Tibial nerve (tissue), 4 donors: ENCODE measurements around the gene MATK. TPM values are rescaled to one million over a fixed set of nuclear protein-coding genes. Genes with fewer than 3 reads are reported as not detected.
A peak's percentile ranks its signal among the peaks of the same experiment; 100 is the strongest.

Experiments used
- DNase-seq, 2 donors: peaks; one replicate each; pipeline ENCODE4 v3.0.0-alpha.2; 2019; ENCODE audit warnings: low spot score in 2 of 2
- H3K27ac ChIP-seq, 4 donors: fragments of 200-600 bp; sonication (generic) in 3 of 4; one replicate each; pipeline ENCODE4 v1.5.1; 2017 to 2019; ENCODE audit warnings: mild to moderate bottlenecking in 1 of 4
- H3K27me3 ChIP-seq, 2 donors: fragments of 200-600 bp; sonication (generic) in 1 of 2; one replicate each; pipeline versions ENCODE4 v1.5.1 to v1.6.0; 2017 to 2019
- H3K36me3 ChIP-seq, 3 donors: fragments of 200-600 bp; sonication (generic); one replicate each; pipeline ENCODE4 v1.5.1; 2018 to 2019
- H3K4me1 ChIP-seq, 4 donors: fragments of 200-600 bp; sonication (generic) in 3 of 4; one replicate each; pipeline ENCODE4 v1.5.1; 2017 to 2019
- H3K4me3 ChIP-seq, 4 donors: fragments of 200-600 bp; sonication (generic) in 3 of 4; one replicate each; pipeline ENCODE4 v1.5.1; 2017 to 2019; ENCODE audit warnings: mild to moderate bottlenecking in 1 of 4, moderate library complexity in 1 of 4
- H3K9me3 ChIP-seq, 4 donors: fragments of 200-600 bp; sonication (generic) in 3 of 4; one replicate each; pipeline ENCODE4 v1.5.1; 2017 to 2019
- EP300 ChIP-seq, 2 donors: sonication (generic); formaldehyde crosslinking; IDR thresholded peaks; one replicate each; pipeline ENCODE4 v1.6.1; 2017; ENCODE audit warnings: antibody characterized with exemption in 2 of 2, mild to moderate bottlenecking in 1 of 2
- POLR2A ChIP-seq, 2 donors: fragments of 450-650 bp; IDR thresholded peaks; one replicate each; pipeline ENCODE4 v1.6.1; 2017; ENCODE audit warnings: antibody characterized with exemption in 2 of 2, mild to moderate bottlenecking in 2 of 2, moderate library complexity in 2 of 2
- WGBS, 2 donors: methylation state at CpG; one replicate each; pipeline ENCODE4 v1.1.5; 2018; 5-methylcytosine and 5-hydroxymethylcytosine counted together
- total RNA-seq, 4 donors: library from RNA; depleted of rRNA; stranded (reverse); fragments of >200 nt; gene quantifications; one replicate each; pipeline ENCODE4 v1.1.0, GENCODE V29; 2016
- TF ChIP-seq, protein P1 (sequence below), 5 experiments: fragments of 200-600 bp in 3 of 5; fragments of 450-650 bp in 2 of 5; sonication (generic) in 3 of 5; IDR thresholded peaks; one replicate each; pipeline ENCODE4 v1.5.1; 2016 to 2019; ENCODE audit warnings: antibody characterized with exemption in 5 of 5, mild to moderate bottlenecking in 3 of 5, moderate library complexity in 2 of 5

MATK gene
- total RNA-seq, 4 donors from 2014 or later = 0.78 to 2.9 (median 2.1) TPM

- H3K36me3 ChIP-seq = peaks cover 0 to 53% (median 14%) of the 10 kb centered on the region in 3 donors
- H3K27me3 ChIP-seq = no peaks in the 10 kb centered on the region
- WGBS, 2 donors = 3% methylated on average over 46 to 47 of the region's 47 CpGs
- DNase-seq = peak; percentile 96 to 97
- H3K4me1 ChIP-seq = peaks cover 0 to 43% (median 15%) of the 10 kb centered on the region in 4 donors
- no peaks in the 10 kb centered on the region for H3K9me3 ChIP-seq
- peak within 1 kb of the TSS; percentile 75 to 98 (median 90) for H3K4me3 ChIP-seq
- TF ChIP-seq POLR2A (IDR thresholded peaks at IDR 0.05) = peak; percentile 8 to 84
- TF ChIP-seq EP300 (IDR thresholded peaks at IDR 0.05) = peak; percentile 78 to 97
- TF ChIP-seq, protein P1, sequence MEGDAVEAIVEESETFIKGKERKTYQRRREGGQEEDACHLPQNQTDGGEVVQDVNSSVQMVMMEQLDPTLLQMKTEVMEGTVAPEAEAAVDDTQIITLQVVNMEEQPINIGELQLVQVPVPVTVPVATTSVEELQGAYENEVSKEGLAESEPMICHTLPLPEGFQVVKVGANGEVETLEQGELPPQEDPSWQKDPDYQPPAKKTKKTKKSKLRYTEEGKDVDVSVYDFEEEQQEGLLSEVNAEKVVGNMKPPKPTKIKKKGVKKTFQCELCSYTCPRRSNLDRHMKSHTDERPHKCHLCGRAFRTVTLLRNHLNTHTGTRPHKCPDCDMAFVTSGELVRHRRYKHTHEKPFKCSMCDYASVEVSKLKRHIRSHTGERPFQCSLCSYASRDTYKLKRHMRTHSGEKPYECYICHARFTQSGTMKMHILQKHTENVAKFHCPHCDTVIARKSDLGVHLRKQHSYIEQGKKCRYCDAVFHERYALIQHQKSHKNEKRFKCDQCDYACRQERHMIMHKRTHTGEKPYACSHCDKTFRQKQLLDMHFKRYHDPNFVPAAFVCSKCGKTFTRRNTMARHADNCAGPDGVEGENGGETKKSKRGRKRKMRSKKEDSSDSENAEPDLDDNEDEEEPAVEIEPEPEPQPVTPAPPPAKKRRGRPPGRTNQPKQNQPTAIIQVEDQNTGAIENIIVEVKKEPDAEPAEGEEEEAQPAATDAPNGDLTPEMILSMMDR (IDR thresholded peaks at IDR 0.05) = peak in 2 of 5 experiments; percentile 16 to 57
- peak within 1 kb of the TSS; percentile 96 to 99 (median 96) for H3K27ac ChIP-seq
Observed at GRCh38 chr19:3762501-3763459, 23.4 kb downstream of the MATK start, which contains the start of gene MRPL54. MRPL54 (plus strand) TSS chr19:3762682; CDS start chr19:3762701, 19 bp downstream.

DNA sequence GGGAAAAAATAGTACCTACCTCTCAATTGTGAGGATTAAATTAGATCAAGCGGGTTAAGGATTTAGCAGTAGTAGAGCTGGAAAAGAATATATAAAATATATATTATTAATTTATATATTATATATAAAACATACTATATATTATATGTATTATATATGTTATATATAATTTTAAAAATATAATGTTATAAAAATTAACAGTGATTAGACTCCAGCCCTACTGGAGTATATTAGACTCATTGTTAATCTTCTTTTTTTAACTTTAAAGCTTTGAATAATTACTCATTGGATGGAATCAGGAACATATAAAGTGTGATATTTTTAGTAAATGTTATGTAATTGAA, 24.1 kb downstream of the MATK start:
- Histone ChIP-seq H3K9me3 (no peaks in the 10 kb centered on the region), H3K4me3 (peak overlapping the region in 2 of 4 donors; percentile 93 to 98), H3K4me1 (peaks cover 0 to 43% (median 15%) of the 10 kb centered on the region in 4 donors), H3K27me3 (no peaks in the 10 kb centered on the region), H3K36me3 (peaks cover 0 to 53% (median 11%) of the 10 kb centered on the region in 3 donors), H3K27ac (peak overlapping the region; percentile 96 to 99 (median 96))
- 52 to 53% methylated on average over 1 of the region's 1 CpG for WGBS, 2 donors
- TF ChIP-seq POLR2A (IDR thresholded peaks at IDR 0.05) (no peak), EP300 (IDR thresholded peaks at IDR 0.05) (no peak)
- TF ChIP-seq, protein P1 (IDR thresholded peaks at IDR 0.05) = no peak
- no peak for DNase-seq

GRCh38 chr19:3761382-3762129, 24.6 kb downstream of the MATK start, which contains the start of gene APBA3:
APBA3 (minus strand) TSS chr19:3761692; CDS start chr19:3760264, 1,428 bp downstream.
- 4 to 6% methylated on average over 37 to 45 of the region's 45 CpGs for WGBS, 2 donors
- peak; percentile 88 to 92 for DNase-seq
- TF ChIP-seq EP300 (IDR thresholded peaks at IDR 0.05) = peak in 1 of 2 donors; percentile 92
- TF ChIP-seq, protein P1 (IDR thresholded peaks at IDR 0.05) = peak; percentile 74 to 90 (median 80)
- TF ChIP-seq POLR2A (IDR thresholded peaks at IDR 0.05) = peak; percentile 34 to 62
- Histone ChIP-seq H3K9me3 (no peaks in the 10 kb centered on the region), H3K4me3 (peak within 1 kb of the TSS; percentile 75 to 98 (median 90)), H3K27me3 (no peaks in the 10 kb centered on the region), H3K4me1 (peaks cover 0 to 43% (median 15%) of the 10 kb centered on the region in 4 donors), H3K27ac (peak within 1 kb of the TSS; percentile 96 to 99 (median 96)), H3K36me3 (peaks cover 0 to 52% (median 10%) of the 10 kb centered on the region in 3 donors)

- no peak for DNase-seq
- Histone ChIP-seq H3K4me3 (peak overlapping the region; percentile 75 to 98 (median 85)), H3K36me3 (peaks cover 0 to 45% (median 6%) of the 10 kb centered on the region in 3 donors), H3K9me3 (no peaks in the 10 kb centered on the region), H3K4me1 (peaks cover 0 to 43% (median 15%) of the 10 kb centered on the region in 4 donors), H3K27me3 (no peaks in the 10 kb centered on the region), H3K27ac (peak overlapping the region; percentile 96 to 99 (median 96))
- WGBS, 2 donors = 24 to 34% methylated on average over 7 of the region's 7 CpGs
- TF ChIP-seq, protein P1 (IDR thresholded peaks at IDR 0.05) = no peak
- TF ChIP-seq POLR2A (IDR thresholded peaks at IDR 0.05) (no peak), EP300 (IDR thresholded peaks at IDR 0.05) (no peak)
Observed at GRCh38 chr19:3760871-3761361, 25.3 kb downstream of the MATK start.
